ENCODE measurements around the gene PCSK5.

GRCh38 chr9:75927356-75927755 is 36.9 kb downstream of the PCSK5 start:
- TF ChIP-seq CTCF (optimal IDR thresholded peaks at IDR 0.05 in 1 of 3, IDR thresholded peaks at IDR 0.05 in 1 of 3, conservative IDR thresholded peaks at IDR 0.05 in 1 of 3; ENCODE audit: extremely low read depth in 1 of 3, insufficient read depth in 2 of 3, low read length in 3 of 3) (no peak), EZH2 (IDR thresholded peaks at IDR 0.05; ENCODE audit: low read length) (no peak)
